Measurements from ENCODE around the gene ARHGEF11.

ARHGEF11 gene

DNA sequence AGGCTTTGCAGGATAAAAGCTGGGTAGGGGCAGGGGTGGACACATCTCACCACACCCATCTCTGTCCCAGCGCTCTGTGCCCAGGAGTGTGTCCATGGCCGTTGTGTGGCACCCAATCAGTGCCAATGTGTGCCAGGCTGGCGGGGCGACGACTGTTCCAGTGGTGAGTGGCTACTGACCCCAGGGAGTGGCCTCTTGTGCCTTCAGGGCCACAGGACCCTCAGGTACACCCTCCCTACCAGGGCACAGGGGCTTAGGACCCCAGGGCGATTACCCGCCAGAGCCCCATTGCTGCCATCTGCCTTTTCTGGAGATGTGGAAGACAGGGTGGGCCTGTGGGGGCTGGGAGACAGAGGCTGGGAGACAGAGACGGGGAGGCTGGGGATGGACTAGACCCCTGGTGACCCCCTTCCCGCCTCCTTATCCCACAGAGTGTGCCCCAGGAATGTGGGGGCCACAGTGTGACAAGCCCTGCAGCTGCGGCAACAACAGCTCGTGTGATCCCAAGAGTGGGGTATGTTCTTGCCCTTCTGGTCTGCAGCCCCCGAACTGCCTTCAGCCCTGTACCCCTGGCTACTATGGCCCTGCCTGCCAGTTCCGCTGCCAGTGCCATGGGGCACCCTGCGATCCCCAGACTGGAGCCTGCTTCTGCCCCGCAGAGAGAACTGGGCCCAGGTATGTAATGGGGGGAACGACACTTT, 139.2 kb downstream of the ARHGEF11 start:
- DNase-seq = no peak

- no peak for DNase-seq
Measured at GRCh38 chr1:156905651-156906050, 139.9 kb downstream of the ARHGEF11 start.

DNA sequence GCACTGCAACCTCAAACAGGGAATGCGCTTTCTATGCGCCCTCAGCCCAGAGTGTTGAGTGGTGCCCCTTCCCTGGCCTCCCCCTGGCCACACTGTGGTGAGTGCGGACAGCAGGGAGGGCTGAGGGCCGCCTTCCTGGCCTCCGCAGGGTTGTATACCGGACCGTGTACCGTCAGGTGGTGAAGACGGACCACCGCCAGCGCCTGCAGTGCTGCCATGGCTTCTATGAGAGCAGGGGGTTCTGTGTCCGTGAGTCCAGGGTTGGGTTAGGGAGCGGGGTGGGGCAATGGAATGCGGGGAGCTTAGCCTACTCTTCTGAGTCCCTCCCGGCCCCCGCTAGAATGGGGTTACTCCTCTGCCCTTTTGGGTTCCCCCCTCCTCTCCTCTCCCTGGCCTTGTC, 140.4 kb downstream of the ARHGEF11 start:
- no peak for DNase-seq

GRCh38 chr1:156904187-156904959, 141.2 kb downstream of the ARHGEF11 start:
- no peak for DNase-seq

DNA sequence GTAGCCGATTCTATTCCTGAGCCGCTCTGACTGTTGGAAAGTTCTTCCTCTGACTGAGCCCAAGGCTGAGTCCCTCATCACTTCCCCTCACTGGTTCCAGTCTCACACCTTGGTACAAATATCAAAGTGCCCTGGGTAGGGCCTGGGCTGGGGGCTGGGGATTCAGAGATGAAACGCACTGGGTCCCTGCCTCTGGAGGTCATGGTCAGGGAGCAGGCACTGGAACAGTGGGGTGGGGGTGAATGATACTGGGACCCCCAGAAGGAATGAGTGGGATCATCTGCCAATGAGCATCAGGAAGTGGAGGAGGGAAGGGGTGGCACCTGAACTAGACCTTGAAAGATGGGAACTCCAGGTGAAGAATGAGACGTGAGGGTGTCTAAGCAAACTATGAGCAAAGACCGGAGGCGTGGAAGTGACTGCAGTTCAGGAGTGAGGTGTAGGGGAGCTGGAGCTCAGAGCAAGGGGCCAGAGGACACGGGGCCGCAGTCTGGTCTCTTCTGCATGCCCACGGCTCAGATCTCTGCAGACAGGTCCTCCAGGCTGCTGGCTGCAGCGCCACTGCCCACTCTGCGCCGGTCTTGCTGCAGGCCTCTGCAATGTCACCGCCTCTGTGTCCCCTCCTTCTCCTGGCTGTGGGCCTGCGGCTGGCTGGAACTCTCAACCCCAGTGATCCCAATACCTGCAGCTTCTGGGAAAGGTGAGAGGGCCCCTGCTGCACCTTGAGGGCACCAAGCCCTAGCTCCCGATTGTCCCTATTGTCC, 142.0 kb downstream of the ARHGEF11 start:
- no peak for DNase-seq

DNA sequence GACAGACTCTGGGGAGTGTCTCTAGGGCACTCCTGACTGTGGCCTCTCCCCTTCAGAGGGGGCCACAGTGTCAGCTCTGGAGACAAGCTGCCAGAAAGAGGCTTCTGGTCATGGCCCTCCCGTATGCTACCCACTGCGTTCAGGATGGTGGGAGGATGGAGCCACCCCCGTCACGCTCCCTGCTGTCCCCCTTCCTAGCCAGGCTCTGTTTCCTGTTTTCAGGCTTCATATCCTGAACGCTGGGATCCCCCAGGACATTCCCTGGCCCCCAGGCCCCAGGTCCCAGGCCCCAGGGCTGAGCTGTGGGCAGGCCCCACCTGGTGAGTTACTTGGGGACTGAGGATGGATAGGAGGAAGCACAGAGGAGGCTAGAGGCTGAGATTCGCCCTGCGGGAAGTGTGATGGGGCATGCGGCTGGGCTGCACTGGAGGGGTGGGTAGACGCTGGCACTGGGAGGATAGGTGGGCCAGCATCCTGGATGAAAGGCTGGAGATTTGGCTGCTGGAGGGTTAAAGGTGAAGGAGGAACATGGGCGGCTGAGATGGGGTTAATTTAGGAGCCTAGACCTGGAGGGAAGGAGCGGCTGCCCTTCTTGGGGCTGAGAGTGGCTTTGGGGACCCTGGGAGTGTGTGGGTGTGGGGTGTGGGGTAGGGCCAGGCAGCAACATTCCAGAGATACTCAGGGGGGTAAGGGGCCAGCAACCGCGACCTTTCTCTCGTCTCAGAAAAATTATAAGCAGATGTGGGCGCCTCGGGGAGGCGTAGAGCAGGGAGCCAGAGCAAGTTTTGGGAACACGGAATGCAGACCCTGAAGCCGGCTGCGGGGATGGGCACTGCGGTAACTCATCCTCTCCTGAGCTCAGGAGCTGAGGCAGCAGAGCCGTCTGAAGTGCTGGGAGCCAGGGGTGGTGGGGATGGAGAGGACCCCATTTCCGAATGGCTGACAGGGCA, 143.3 kb downstream of the ARHGEF11 start:
- DNase-seq = no peak

- DNase-seq = no peak
Measured at GRCh38 chr1:156901590-156901900, 144.0 kb downstream of the ARHGEF11 start.

- no peak for DNase-seq
Measured at GRCh38 chr1:156900896-156901589, 144.5 kb downstream of the ARHGEF11 start.

DNA sequence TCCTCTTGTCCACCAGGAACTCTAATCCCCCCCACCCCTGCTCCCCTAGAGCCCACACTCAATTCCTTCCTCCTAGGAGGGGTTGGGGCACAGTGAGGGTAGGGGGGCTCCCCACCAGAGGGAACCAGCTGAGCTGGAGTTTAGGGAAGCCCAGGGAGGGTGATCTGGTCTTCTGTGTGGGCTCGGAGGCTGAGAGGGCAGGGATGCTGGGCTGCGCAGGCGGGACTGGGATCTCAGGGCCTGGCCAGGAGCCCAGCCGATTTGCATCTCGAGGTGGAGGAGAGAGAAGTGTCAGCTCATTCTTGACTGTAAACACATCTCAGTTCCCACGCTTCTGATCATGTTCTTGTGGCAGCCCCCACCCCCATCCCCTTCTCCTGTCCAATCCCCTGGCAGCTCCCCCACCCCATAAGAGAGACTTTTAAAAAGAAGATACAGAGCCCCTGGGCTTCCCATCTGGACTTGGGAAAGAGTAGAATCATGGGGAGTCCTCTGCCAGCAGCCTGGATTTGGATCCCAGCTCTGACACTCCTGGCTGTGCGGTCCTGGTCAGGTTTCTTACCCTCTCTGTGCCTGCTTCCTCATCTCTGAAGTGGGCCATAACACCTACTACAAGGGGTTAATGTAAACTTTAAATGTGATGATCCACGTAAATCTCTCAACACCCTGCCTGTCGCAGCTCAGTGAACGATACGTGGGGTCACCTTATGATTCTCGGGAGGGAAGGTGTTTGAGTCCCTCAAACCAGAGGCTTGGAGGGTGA, 145.4 kb downstream of the ARHGEF11 start:
- no peak for DNase-seq

GRCh38 chr1:156898971-156899664, 146.4 kb downstream of the ARHGEF11 start:
- DNase-seq = no peak

GRCh38 chr1:156898161-156898566, 147.4 kb downstream of the ARHGEF11 start:
- DNase-seq = no peak

- DNase-seq = no peak
Measured at GRCh38 chr1:156897078-156897825, 148.3 kb downstream of the ARHGEF11 start.

DNA sequence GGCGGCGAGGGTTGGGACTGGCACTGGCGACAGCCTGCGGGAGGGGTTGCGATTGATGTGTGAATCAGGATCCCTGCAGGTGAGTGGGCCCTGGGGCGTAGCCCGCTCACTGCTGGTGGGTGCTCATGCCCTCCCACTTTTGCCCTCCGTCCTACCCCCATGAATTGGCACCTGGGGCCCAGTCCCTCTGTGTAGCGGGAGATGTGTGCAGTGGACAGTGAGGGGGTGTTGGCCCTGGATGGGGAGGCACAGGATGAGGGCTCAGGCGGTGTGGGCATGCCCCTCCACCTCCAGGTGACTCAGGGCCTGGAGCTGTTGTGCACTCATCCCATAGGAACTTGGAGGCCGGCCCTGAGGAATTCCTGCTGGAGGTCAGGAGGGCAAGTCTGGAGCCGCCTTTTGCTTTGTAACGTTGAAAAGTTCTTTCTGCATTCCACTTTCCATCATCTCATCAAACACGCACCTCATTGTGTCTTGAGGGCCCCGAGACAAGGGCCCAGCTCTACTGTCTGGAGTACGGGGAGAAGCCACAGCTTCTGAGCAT, 149.0 kb downstream of the ARHGEF11 start:
- no peak for DNase-seq

GRCh38 chr1:156895927-156896326, 149.6 kb downstream of the ARHGEF11 start:
- DNase-seq = no peak

GRCh38 chr1:156895455-156895812, 150.1 kb downstream of the ARHGEF11 start:
- no peak for DNase-seq

GRCh38 chr1:156894711-156895454, 150.7 kb downstream of the ARHGEF11 start:
- no peak for DNase-seq

- no peak for DNase-seq
Measured at GRCh38 chr1:156894001-156894400, 151.5 kb downstream of the ARHGEF11 start.

DNA sequence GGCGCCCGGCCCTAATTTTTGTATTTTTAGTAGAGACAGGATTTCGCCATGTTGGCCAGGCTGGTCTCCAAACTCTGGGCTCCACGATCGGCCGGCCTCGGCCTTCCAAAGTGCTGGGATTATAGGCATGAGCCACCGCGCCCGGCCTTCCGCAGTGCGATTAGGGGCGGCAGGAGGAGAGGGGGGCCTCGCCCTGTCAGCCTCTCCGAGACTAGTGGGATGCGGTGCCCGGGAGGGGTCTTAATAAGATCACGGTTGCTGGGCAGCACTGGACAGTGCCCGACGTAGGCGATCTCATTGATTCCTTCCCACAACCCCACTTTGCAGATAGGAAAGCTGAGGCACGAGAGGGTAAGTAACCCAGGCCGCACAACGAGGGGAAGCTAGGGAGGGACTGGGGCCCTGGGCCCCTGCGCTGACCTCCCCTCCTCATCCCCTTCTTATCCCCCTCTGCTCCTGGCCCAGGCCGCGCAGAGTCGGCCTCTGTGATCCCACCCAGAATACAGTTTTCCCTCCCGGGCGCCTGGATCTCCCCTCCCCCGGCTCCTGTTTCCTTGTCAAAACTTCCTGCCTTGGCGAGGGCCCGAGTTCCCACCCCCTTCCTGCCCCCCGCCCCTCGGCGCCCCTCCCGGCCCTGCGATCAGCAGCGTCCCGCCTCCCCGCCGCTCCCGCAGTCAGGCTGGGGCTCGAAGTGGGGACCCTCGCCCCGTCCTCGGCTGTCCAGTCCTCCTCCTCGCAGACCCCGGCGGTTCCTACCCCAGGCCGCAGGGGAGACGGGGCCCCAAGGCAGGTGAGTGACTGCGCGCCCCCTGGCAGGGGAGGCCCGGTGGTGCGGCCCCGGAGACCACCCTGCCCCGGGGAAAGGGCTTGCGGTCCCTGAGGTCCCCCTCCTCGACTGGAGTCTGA, 152.2 kb downstream of the ARHGEF11 start, which contains the start of gene PEAR1:
Gene PEAR1, plus strand, starts transcription at position 671 of the 906 bp plus-strand sequence. CDS start 10,209 bp downstream, outside the sequence.
- DNase-seq = no peak
